Activated CD4-positive, alpha-beta T cell treated with anti-CD3 and anti-CD28 coated beads for 1 hour (primary cell): Measurements from ENCODE around the gene LRP5.

Experiments
- DNase-seq: peaks from one replicate; pipeline ENCODE4 v3.0.0-alpha.2; 2020

The LRP5 gene

GRCh38 chr11:68373815-68374501 is 61.6 kb downstream of the LRP5 start:
- no peak for DNase-seq

- DNase-seq: no peak
Observed at GRCh38 chr11:68374531-68374930, 62.1 kb downstream of the LRP5 start.

GRCh38 chr11:68375337-68375736 is 62.9 kb downstream of the LRP5 start:
- no peak for DNase-seq

- DNase-seq: no peak
Observed at GRCh38 chr11:68375766-68376165, 63.4 kb downstream of the LRP5 start.

GRCh38 chr11:68377389-68377795 is 65.0 kb downstream of the LRP5 start:
- DNase-seq: no peak

- DNase-seq: no peak
Observed at GRCh38 chr11:68379206-68379605, 66.8 kb downstream of the LRP5 start.

GRCh38 chr11:68380786-68381622 is 68.6 kb downstream of the LRP5 start:
- no peak for DNase-seq

- no peak for DNase-seq
Observed at GRCh38 chr11:68381716-68382115, 69.3 kb downstream of the LRP5 start.

- no peak for DNase-seq
Observed at GRCh38 chr11:68382358-68382998, 70.1 kb downstream of the LRP5 start.

- DNase-seq: peak; percentile 38
Observed at GRCh38 chr11:68383976-68384501, 71.6 kb downstream of the LRP5 start.

- no peak for DNase-seq
Observed at GRCh38 chr11:68384530-68385081, 72.2 kb downstream of the LRP5 start.

GRCh38 chr11:68385128-68385527 is 72.7 kb downstream of the LRP5 start:
- no peak for DNase-seq

GRCh38 chr11:68386331-68386978 is 74.1 kb downstream of the LRP5 start:
- DNase-seq: no peak

- no peak for DNase-seq
Observed at GRCh38 chr11:68387840-68388239, 75.4 kb downstream of the LRP5 start.

- DNase-seq: no peak
Observed at GRCh38 chr11:68388595-68389198, 76.3 kb downstream of the LRP5 start.

GRCh38 chr11:68390315-68390714 is 77.9 kb downstream of the LRP5 start:
- no peak for DNase-seq

- DNase-seq: no peak
Observed at GRCh38 chr11:68392822-68393221, 80.4 kb downstream of the LRP5 start.

- no peak for DNase-seq
Observed at GRCh38 chr11:68396516-68396915, 84.1 kb downstream of the LRP5 start.

GRCh38 chr11:68397256-68397655 is 84.9 kb downstream of the LRP5 start:
- no peak for DNase-seq

- DNase-seq: no peak
Observed at GRCh38 chr11:68398995-68399851, 86.8 kb downstream of the LRP5 start.

- no peak for DNase-seq
Observed at GRCh38 chr11:68399916-68400315, 87.5 kb downstream of the LRP5 start.
